Middle frontal gyrus (tissue), 1 donor: ENCODE results near the gene BPIFB2.
"Not testable (repeated sequence)": the region's sequence is repeated elsewhere in the genome, so short reads cannot be mapped to it uniquely, and the experiment has no call there.

Experiments used
- DNase-seq: peaks from one replicate; pipeline ENCODE4 v3.0.0-alpha.2; 2015; ENCODE audit warnings: low spot score; ENCODE audit errors: extremely low spot score

BPIFB2 gene

GRCh38 chr20:33007376-33008335 lies at the start of gene BPIFB2:
BPIFB2 (plus strand) TSS chr20:33007704; CDS start chr20:33008575, 871 bp downstream.
- DNase-seq: no peak

- no peak for DNase-seq
Measured at GRCh38 chr20:32958574-32958973, 48.9 kb upstream of the BPIFB2 start.

- no peak for DNase-seq
Measured at GRCh38 chr20:32959351-32960221, 47.9 kb upstream of the BPIFB2 start.

GRCh38 chr20:32960222-32960518 lies 47.3 kb upstream of the BPIFB2 start:
- DNase-seq: no peak

- no peak for DNase-seq
Measured at GRCh38 chr20:32960849-32961731, 46.4 kb upstream of the BPIFB2 start.

GRCh38 chr20:32962053-32962452 lies 45.5 kb upstream of the BPIFB2 start:
- no peak for DNase-seq

GRCh38 chr20:32962646-32963045 lies 44.9 kb upstream of the BPIFB2 start:
- not testable (repeated sequence) for DNase-seq

GRCh38 chr20:32963176-32963575 lies 44.3 kb upstream of the BPIFB2 start:
- no peak for DNase-seq

- DNase-seq: no peak
Measured at GRCh38 chr20:32964575-32964974, 42.9 kb upstream of the BPIFB2 start.

- no peak for DNase-seq
Measured at GRCh38 chr20:32965115-32965514, 42.4 kb upstream of the BPIFB2 start.

GRCh38 chr20:32965581-32966373 lies 41.7 kb upstream of the BPIFB2 start:
- no peak for DNase-seq

- DNase-seq: no peak
Measured at GRCh38 chr20:32966382-32966781, 41.1 kb upstream of the BPIFB2 start.

- DNase-seq: no peak
Measured at GRCh38 chr20:32966881-32967781, 40.4 kb upstream of the BPIFB2 start.

GRCh38 chr20:32967961-32968457 lies 39.5 kb upstream of the BPIFB2 start:
- DNase-seq: no peak

GRCh38 chr20:32968478-32969241 lies 38.8 kb upstream of the BPIFB2 start:
- no peak for DNase-seq

- no peak for DNase-seq
Measured at GRCh38 chr20:32969356-32970114, 38.0 kb upstream of the BPIFB2 start.

- DNase-seq: no peak
Measured at GRCh38 chr20:32970115-32970972, 37.2 kb upstream of the BPIFB2 start.
